Esophagus squamous epithelium (tissue), 5 donors: ENCODE results near the gene MYO15B. TPM values are rescaled to one million over a fixed set of nuclear protein-coding genes. Genes with fewer than 3 reads are reported as not detected.

Source experiments
- DNase-seq: peaks from one replicate; lab custom pipeline; 2025; lab: John Stamatoyannopoulos, UW
- H3K27ac ChIP-seq, 4 donors: fragments of 200-600 bp; sonication (generic); one replicate each; pipeline ENCODE4 v1.5.1; 2016 to 2019; ENCODE audit warnings: mild to moderate bottlenecking in 1 of 4
- H3K27me3 ChIP-seq, 4 donors: fragments of 200-600 bp; sonication (generic); 1 replicate in 3 of 4; 2 replicates in 1 of 4; pipeline versions ENCODE4 v1.5.1 to v1.6.0; 2017 to 2021; ENCODE audit warnings: antibody characterized with exemption in 1 of 4
- H3K36me3 ChIP-seq, 3 donors: fragments of 200-600 bp; sonication (generic); one replicate each; pipeline ENCODE4 v1.5.1; 2016 to 2019
- H3K4me1 ChIP-seq, 3 donors: fragments of 200-600 bp; sonication (generic); one replicate each; pipeline ENCODE4 v1.5.1; 2017 to 2019
- H3K4me3 ChIP-seq, 4 donors: fragments of 200-600 bp; sonication (generic); 1 replicate in 3 of 4; 2 replicates in 1 of 4; pipeline ENCODE4 v1.5.1; 2016 to 2019; ENCODE audit warnings: mild to moderate bottlenecking in 2 of 4, moderate library complexity in 1 of 4
- H3K9me3 ChIP-seq, 3 donors: fragments of 200-600 bp; sonication (generic); one replicate each; pipeline ENCODE4 v1.5.1; 2016 to 2019
- CTCF ChIP-seq, 6 experiments: fragments of 450-650 bp in 4 of 6; fragments of 200-600 bp in 2 of 6; sonication (generic) in 2 of 6; IDR thresholded peaks; one replicate each; pipeline ENCODE4 v1.5.1; 2016 to 2019; ENCODE audit warnings: antibody characterized with exemption in 6 of 6, mild to moderate bottlenecking in 4 of 6, moderate library complexity in 4 of 6
- POLR2A ChIP-seq, 4 donors: fragments of 450-650 bp; IDR thresholded peaks; one replicate each; pipeline ENCODE4 v1.6.1; 2017; ENCODE audit warnings: antibody characterized with exemption in 4 of 4, mild to moderate bottlenecking in 4 of 4, moderate library complexity in 3 of 4
- WGBS, 2 donors: methylation state at CpG; one replicate each; pipeline ENCODE4 v1.1.5; 2018; 5-methylcytosine and 5-hydroxymethylcytosine counted together
- intact Hi-C: fragments of 100-400 bp; cut with DNase I; formaldehyde crosslinking; loops from one replicate; pipeline ENCODE4 v1.15.0; 2022
- total RNA-seq, 4 donors: library from RNA; depleted of rRNA; stranded (reverse); fragments of >200 nt; gene quantifications; one replicate each; pipeline ENCODE4 v1.1.0, GENCODE V29; 2016
- donor health status: DM: yes; HTN: yes; CAD: no.

Gene MYO15B
- total RNA-seq, 4 donors from 2014 or later: 6.3 to 60.7 (median 10.4) TPM

- 95 to 100% methylated on average over 4 to 7 of the region's 11 CpGs for WGBS, 2 donors
- DNase-seq: no peak
- H3K4me3 ChIP-seq: no peak overlapping the region
- no peaks in the 10 kb centered on the region for H3K27me3 ChIP-seq
- intact Hi-C loops: no loop called here
- no peaks in the 10 kb centered on the region for H3K9me3 ChIP-seq
- H3K36me3 ChIP-seq: peaks cover 4 to 90% (median 18%) of the 10 kb centered on the region in 3 donors
- peak overlapping the region in 3 of 4 donors; percentile 9 to 57 (median 50) for H3K27ac ChIP-seq
- no peak for TF ChIP-seq CTCF (IDR thresholded peaks at IDR 0.05)
- peaks cover 0 to 23% (median 0%) of the 10 kb centered on the region in 3 donors for H3K4me1 ChIP-seq
Observed at GRCh38 chr17:75564195-75564594, 23.4 kb upstream of the MYO15B start.

GRCh38 chr17:75565066-75565465, 22.5 kb upstream of the MYO15B start:
- no peak for TF ChIP-seq CTCF (IDR thresholded peaks at IDR 0.05)
- TF ChIP-seq POLR2A (IDR thresholded peaks at IDR 0.05): no peak
- intact Hi-C loops: no loop called here
- Histone ChIP-seq H3K4me3 (no peak overlapping the region), H3K27ac (peak overlapping the region in 3 of 4 donors; percentile 9 to 57 (median 50)), H3K9me3 (no peaks in the 10 kb centered on the region), H3K4me1 (peaks cover 0 to 23% (median 0%) of the 10 kb centered on the region in 3 donors), H3K36me3 (peaks cover 4 to 90% (median 18%) of the 10 kb centered on the region in 3 donors), H3K27me3 (no peaks in the 10 kb centered on the region)
- 20% methylated on average over 1 of the region's 7 CpGs; no CpG with 5 or more reads in 1 of the 2 donors for WGBS, 2 donors
- DNase-seq: no peak

- no peak for DNase-seq
- Histone ChIP-seq H3K9me3 (no peaks in the 10 kb centered on the region), H3K27ac (peak overlapping the region in 1 of 4 donors; percentile 57), H3K4me1 (peaks cover 0 to 23% (median 0%) of the 10 kb centered on the region in 3 donors), H3K36me3 (peaks cover 4 to 94% (median 18%) of the 10 kb centered on the region in 3 donors), H3K27me3 (no peaks in the 10 kb centered on the region), H3K4me3 (no peak overlapping the region)
- WGBS, 2 donors: 63 to 93% methylated on average over 4 to 6 of the region's 6 CpGs
- intact Hi-C loops: no loop called here
- TF ChIP-seq POLR2A (IDR thresholded peaks at IDR 0.05) (no peak), CTCF (IDR thresholded peaks at IDR 0.05) (no peak)
Observed at GRCh38 chr17:75565618-75566017, 22.0 kb upstream of the MYO15B start.

GRCh38 chr17:75566416-75566815, 21.2 kb upstream of the MYO15B start:
- intact Hi-C loops: no loop called here
- no peak for DNase-seq
- Histone ChIP-seq H3K27me3 (no peaks in the 10 kb centered on the region), H3K36me3 (peaks cover 4 to 98% (median 18%) of the 10 kb centered on the region in 3 donors), H3K27ac (no peak overlapping the region), H3K4me1 (peaks cover 0 to 23% (median 0%) of the 10 kb centered on the region in 3 donors), H3K9me3 (no peaks in the 10 kb centered on the region), H3K4me3 (no peak overlapping the region)
- TF ChIP-seq CTCF (IDR thresholded peaks at IDR 0.05) (no peak), POLR2A (IDR thresholded peaks at IDR 0.05) (no peak)
- WGBS, 2 donors: 56 to 70% methylated on average over 2 to 5 of the region's 6 CpGs

- 72 to 74% methylated on average over 4 to 5 of the region's 5 CpGs for WGBS, 2 donors
- TF ChIP-seq CTCF (IDR thresholded peaks at IDR 0.05): no peak
- no peak for TF ChIP-seq POLR2A (IDR thresholded peaks at IDR 0.05)
- Histone ChIP-seq H3K9me3 (no peaks in the 10 kb centered on the region), H3K27ac (no peak overlapping the region), H3K27me3 (no peaks in the 10 kb centered on the region), H3K36me3 (peaks cover 4 to 98% (median 18%) of the 10 kb centered on the region in 3 donors), H3K4me1 (peaks cover 0 to 23% (median 0%) of the 10 kb centered on the region in 3 donors), H3K4me3 (no peak overlapping the region)
- intact Hi-C loops: no loop called here
- DNase-seq: no peak
Observed at GRCh38 chr17:75566834-75567233, 20.8 kb upstream of the MYO15B start.
